ENCODE measurements around the gene PBX4. TPM values are rescaled to one million over a fixed set of nuclear protein-coding genes. Genes with fewer than 3 reads are reported as not detected.
A peak's percentile ranks its signal among the peaks of the same experiment; 100 is the strongest.

PBX4 gene
- total and polyA plus RNA-seq, 10 of the 15 experiments (the other 5 are each of a cell fraction or from before 2014, with no cell fraction given), result 0.18 to 17.3 (median 4.2) TPM

DNA sequence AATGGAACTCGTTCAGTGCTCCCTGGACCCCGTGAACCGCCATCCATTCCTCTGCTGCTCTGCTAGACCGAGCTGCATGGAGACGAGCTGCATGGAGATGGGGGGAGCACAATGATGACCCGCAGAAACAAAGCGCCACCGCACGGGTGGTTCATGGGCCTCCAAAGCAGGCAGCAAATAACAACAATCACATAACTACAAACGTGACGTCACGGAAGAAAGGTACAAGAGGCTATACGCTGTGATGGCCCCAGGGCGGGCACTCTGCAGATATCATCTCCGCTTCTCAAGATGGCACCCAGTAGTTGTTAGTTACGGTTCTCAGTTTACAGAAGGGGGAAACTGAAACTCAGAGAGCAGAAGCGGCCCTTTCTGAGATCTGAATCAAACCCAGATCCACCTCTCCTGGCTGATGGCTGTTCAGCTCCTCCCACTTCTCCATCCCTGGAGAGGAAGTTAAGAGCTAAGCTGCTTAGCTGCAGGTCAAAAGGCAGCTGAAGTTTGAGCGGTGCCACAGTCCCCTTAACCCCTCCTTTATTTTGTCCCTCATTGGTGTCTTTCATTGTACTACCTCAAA is 43.3 kb upstream of the PBX4 start (continued):
- TF ChIP-seq, protein P1, sequence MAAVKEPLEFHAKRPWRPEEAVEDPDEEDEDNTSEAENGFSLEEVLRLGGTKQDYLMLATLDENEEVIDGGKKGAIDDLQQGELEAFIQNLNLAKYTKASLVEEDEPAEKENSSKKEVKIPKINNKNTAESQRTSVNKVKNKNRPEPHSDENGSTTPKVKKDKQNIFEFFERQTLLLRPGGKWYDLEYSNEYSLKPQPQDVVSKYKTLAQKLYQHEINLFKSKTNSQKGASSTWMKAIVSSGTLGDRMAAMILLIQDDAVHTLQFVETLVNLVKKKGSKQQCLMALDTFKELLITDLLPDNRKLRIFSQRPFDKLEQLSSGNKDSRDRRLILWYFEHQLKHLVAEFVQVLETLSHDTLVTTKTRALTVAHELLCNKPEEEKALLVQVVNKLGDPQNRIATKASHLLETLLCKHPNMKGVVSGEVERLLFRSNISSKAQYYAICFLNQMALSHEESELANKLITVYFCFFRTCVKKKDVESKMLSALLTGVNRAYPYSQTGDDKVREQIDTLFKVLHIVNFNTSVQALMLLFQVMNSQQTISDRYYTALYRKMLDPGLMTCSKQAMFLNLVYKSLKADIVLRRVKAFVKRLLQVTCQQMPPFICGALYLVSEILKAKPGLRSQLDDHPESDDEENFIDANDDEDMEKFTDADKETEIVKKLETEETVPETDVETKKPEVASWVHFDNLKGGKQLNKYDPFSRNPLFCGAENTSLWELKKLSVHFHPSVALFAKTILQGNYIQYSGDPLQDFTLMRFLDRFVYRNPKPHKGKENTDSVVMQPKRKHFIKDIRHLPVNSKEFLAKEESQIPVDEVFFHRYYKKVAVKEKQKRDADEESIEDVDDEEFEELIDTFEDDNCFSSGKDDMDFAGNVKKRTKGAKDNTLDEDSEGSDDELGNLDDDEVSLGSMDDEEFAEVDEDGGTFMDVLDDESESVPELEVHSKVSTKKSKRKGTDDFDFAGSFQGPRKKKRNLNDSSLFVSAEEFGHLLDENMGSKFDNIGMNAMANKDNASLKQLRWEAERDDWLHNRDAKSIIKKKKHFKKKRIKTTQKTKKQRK (IDR thresholded peaks at IDR 0.05; ENCODE audit: low read depth, low read length), result no peak
- TF ChIP-seq SRF (IDR thresholded peaks at IDR 0.05; ENCODE audit: low read depth in 2 of 2, low read length in 2 of 2) (peak; percentile 45 to 89; a peak in 3 of 4 replicates), CBFB (IDR thresholded peaks at IDR 0.05; ENCODE audit: low read depth) (0 out of 2 replicates have a peak, but pooled peaks have one; percentile 28), FOXM1 (IDR thresholded peaks at IDR 0.05; ENCODE audit: low read depth, low read length) (no peak), RUNX3 (IDR thresholded peaks at IDR 0.05; ENCODE audit: low read length) (peak; percentile 18), ZNF384 (IDR thresholded peaks at IDR 0.05; ENCODE audit: borderline replicate concordance, low read depth, low read length) (no peak), NBN (IDR thresholded peaks at IDR 0.05) (peak; percentile 99), ESRRA (IDR thresholded peaks at IDR 0.05; ENCODE audit: low read length) (no peak), SP1 (IDR thresholded peaks at IDR 0.05; ENCODE audit: low read depth, low read length) (no peak), CREB1 (IDR thresholded peaks at IDR 0.05; ENCODE audit: low read depth) (peak; percentile 82), SPI1 (IDR thresholded peaks at IDR 0.05; ENCODE audit: borderline replicate concordance, insufficient read depth, low read depth, low read length) (peak; percentile 89), KAT2A (conservative IDR thresholded peaks at IDR 0.05; ENCODE audit: control insufficient read depth, low read depth, low read length) (no peak), RBBP5 (conservative IDR thresholded peaks at IDR 0.05) (no peak), KDM1A (IDR thresholded peaks at IDR 0.05; ENCODE audit: borderline replicate concordance) (no peak), SMAD5 (IDR thresholded peaks at IDR 0.05; ENCODE audit: low read depth) (no peak), ETV6 (conservative IDR thresholded peaks at IDR 0.05 in 1 of 2, IDR thresholded peaks at IDR 0.05 in 1 of 2; ENCODE audit: borderline replicate concordance in 1 of 2, low read depth in 1 of 2) (peak in 1 of 2 experiments; percentile 57; a peak in 2 of 4 replicates), MTA2 (IDR thresholded peaks at IDR 0.05; ENCODE audit: low read depth) (peak; percentile 26; the same call in 1 of the 2 replicates), TAF1 (IDR thresholded peaks at IDR 0.05; ENCODE audit: borderline replicate concordance, low read depth, low read length) (peak; percentile 67), RCOR1 (conservative IDR thresholded peaks at IDR 0.05; ENCODE audit: low read depth, low read length) (no peak), MXI1 (IDR thresholded peaks at IDR 0.05; ENCODE audit: low read depth, low read length) (peak; percentile 38; the same call in 1 of the 2 replicates)
- TF ChIP-seq, protein P2, sequence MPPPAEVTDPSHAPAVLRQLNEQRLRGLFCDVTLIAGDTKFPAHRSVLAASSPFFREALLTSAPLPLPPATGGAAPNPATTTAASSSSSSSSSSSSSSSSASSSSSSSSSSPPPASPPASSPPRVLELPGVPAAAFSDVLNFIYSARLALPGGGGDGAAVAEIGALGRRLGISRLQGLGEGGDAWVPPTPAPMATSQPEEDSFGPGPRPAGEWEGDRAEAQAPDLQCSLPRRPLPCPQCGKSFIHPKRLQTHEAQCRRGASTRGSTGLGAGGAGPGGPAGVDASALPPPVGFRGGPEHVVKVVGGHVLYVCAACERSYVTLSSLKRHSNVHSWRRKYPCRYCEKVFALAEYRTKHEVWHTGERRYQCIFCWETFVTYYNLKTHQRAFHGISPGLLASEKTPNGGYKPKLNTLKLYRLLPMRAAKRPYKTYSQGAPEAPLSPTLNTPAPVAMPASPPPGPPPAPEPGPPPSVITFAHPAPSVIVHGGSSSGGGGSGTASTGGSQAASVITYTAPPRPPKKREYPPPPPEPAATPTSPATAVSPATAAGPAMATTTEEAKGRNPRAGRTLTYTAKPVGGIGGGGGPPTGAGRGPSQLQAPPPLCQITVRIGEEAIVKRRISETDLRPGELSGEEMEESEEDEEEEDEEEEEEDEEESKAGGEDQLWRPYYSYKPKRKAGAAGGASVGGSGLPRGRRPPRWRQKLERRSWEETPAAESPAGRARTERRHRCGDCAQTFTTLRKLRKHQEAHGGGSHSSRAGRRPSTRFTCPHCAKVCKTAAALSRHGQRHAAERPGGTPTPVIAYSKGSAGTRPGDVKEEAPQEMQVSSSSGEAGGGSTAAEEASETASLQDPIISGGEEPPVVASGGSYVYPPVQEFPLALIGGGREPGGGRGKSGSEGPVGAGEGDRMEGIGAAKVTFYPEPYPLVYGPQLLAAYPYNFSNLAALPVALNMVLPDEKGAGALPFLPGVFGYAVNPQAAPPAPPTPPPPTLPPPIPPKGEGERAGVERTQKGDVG (CRISPR knock-in tag; IDR thresholded peaks at IDR 0.05), result no peak
- TF ChIP-seq, protein P3, sequence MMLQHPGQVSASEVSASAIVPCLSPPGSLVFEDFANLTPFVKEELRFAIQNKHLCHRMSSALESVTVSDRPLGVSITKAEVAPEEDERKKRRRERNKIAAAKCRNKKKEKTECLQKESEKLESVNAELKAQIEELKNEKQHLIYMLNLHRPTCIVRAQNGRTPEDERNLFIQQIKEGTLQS (IDR thresholded peaks at IDR 0.05; ENCODE audit: borderline replicate concordance, extremely low read depth, low read depth, low read length), result no peak
